SU-DHL-6 (cell line): ENCODE measurements around the gene SELPLG.

ENCODE experiments used
- H2AFZ ChIP-seq: fragments of 200-600 bp; sonication (generic); 2 replicates; pipeline ENCODE4 v1.6.1; 2014; ENCODE audit warnings: low read depth, mild to moderate bottlenecking, moderate library complexity, mixed read lengths, antibody characterized with exemption, low read length; ENCODE audit not compliant: severe bottlenecking
- H3F3A ChIP-seq: fragments of 200-600 bp; shearing (Covaris generic); 2 replicates; pipeline ENCODE4 v1.6.0; 2016; ENCODE audit warnings: antibody characterized with exemption, mild to moderate bottlenecking; ENCODE audit not compliant: insufficient read depth
- H3K27ac ChIP-seq: fragments of 200-600 bp; sonication (generic); 2 replicates; pipeline ENCODE4 v1.5.1; 2016; ENCODE audit warnings: low read depth, mild to moderate bottlenecking, low read length, moderate library complexity, mixed read lengths
- H3K27me3 ChIP-seq: fragments of 200-600 bp; sonication (generic), shearing (Covaris generic); 2 replicates; pipeline ENCODE4 v1.6.0; 2014; ENCODE audit warnings: mild to moderate bottlenecking, low read length
- H3K36me3 ChIP-seq: fragments of 200-600 bp; sonication (generic); 2 replicates; pipeline ENCODE4 v1.6.1; 2014; ENCODE audit warnings: mild to moderate bottlenecking, low read length, mixed read lengths
- H3K4me2 ChIP-seq: fragments of 300-600, 200-600 bp; shearing (Covaris generic), sonication (generic); 2 replicates; pipeline ENCODE4 v1.6.0; 2014; ENCODE audit warnings: low read length, low read depth, mild to moderate bottlenecking; ENCODE audit not compliant: poor library complexity, severe bottlenecking
- H3K4me3 ChIP-seq: fragments of 200-600 bp; sonication (generic); 2 replicates; pipeline ENCODE4 v1.5.1; 2014; ENCODE audit warnings: antibody characterized with exemption, low read length, mild to moderate bottlenecking, mixed read lengths; ENCODE audit not compliant: insufficient read depth, poor library complexity, severe bottlenecking
- H3K79me2 ChIP-seq: fragments of 200-600 bp; sonication (generic); 2 replicates; pipeline ENCODE4 v1.6.1; 2014; ENCODE audit warnings: mild to moderate bottlenecking, low read length, moderate library complexity; ENCODE audit not compliant: insufficient read depth
- H3K9ac ChIP-seq: fragments of 200-600 bp; sonication (generic); 2 replicates; pipeline ENCODE4 v1.7.0; 2014; ENCODE audit warnings: mild to moderate bottlenecking, low read length
- H3K9me2 ChIP-seq: fragments of 200-600 bp; sonication (generic); replicated peaks from 2 replicates; pipeline ENCODE4 v1.6.1; 2014; ENCODE audit warnings: low read length; ENCODE audit not compliant: insufficient read depth
- H3K9me3 ChIP-seq: fragments of 200-600 bp; sonication (generic); 2 replicates; pipeline ENCODE4 v1.6.1; 2014; ENCODE audit warnings: low read length, mixed read lengths; ENCODE audit not compliant: insufficient read depth
- H4K20me1 ChIP-seq: fragments of 200-600 bp; sonication (generic); 2 replicates; pipeline ENCODE4 v1.6.1; 2014; ENCODE audit warnings: low read depth, mild to moderate bottlenecking, antibody characterized with exemption, low read length, moderate library complexity, mixed read lengths
- EZH2phosphoT487 ChIP-seq: fragments of 200-600 bp; sonication (generic), shearing (Covaris generic); conservative IDR thresholded peaks from 2 replicates; pipeline ENCODE4 v1.6.1; 2018; ENCODE audit warnings: mild to moderate bottlenecking, antibody characterized with exemption, low read length, moderate library complexity, mixed read lengths
- TF ChIP-seq, protein P1 (sequence below): fragments of 200-600 bp; sonication (generic); IDR thresholded peaks from one replicate; pipeline ENCODE4 v1.5.1; 2017; ENCODE audit warnings: antibody characterized with exemption, mild to moderate bottlenecking, low read length, moderate library complexity; ENCODE audit not compliant: insufficient read depth, poor library complexity, severe bottlenecking

Gene SELPLG

GRCh38 chr12:108583991-108584390, 49.7 kb downstream of the SELPLG start:
- Histone ChIP-seq H3K27me3 (no peaks in the 10 kb centered on the region), H3K9ac (no peak overlapping the region), H3K9me2 (no peaks in the 10 kb centered on the region), H3K36me3 (no peaks in the 10 kb centered on the region), H3K79me2 (no peaks in the 10 kb centered on the region), H3F3A (no peaks in the 10 kb centered on the region), H2AFZ (no peak overlapping the region), H3K9me3 (no peaks in the 10 kb centered on the region), H3K4me3 (no peak overlapping the region), H3K27ac (no peak overlapping the region), H4K20me1 (no peaks in the 10 kb centered on the region), H3K4me2 (no peak overlapping the region)
- TF ChIP-seq, protein P1, sequence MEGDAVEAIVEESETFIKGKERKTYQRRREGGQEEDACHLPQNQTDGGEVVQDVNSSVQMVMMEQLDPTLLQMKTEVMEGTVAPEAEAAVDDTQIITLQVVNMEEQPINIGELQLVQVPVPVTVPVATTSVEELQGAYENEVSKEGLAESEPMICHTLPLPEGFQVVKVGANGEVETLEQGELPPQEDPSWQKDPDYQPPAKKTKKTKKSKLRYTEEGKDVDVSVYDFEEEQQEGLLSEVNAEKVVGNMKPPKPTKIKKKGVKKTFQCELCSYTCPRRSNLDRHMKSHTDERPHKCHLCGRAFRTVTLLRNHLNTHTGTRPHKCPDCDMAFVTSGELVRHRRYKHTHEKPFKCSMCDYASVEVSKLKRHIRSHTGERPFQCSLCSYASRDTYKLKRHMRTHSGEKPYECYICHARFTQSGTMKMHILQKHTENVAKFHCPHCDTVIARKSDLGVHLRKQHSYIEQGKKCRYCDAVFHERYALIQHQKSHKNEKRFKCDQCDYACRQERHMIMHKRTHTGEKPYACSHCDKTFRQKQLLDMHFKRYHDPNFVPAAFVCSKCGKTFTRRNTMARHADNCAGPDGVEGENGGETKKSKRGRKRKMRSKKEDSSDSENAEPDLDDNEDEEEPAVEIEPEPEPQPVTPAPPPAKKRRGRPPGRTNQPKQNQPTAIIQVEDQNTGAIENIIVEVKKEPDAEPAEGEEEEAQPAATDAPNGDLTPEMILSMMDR, result no peak
- no peak for TF ChIP-seq EZH2phosphoT487

- H2AFZ ChIP-seq, result no peak overlapping the region
These were observed 50.5 kb downstream of the SELPLG start for GRCh38 chr12:108582978-108583770.

GRCh38 chr12:108582509-108582908, 51.2 kb downstream of the SELPLG start:
- no peak for TF ChIP-seq EZH2phosphoT487
- TF ChIP-seq, protein P1, result no peak
- H3K9ac ChIP-seq, result no peak overlapping the region
- no peak overlapping the region for H3K4me2 ChIP-seq
- H3K4me3 ChIP-seq, result no peak overlapping the region
- no peaks in the 10 kb centered on the region for H4K20me1 ChIP-seq
- no peak overlapping the region for H3K27ac ChIP-seq
- H3K79me2 ChIP-seq, result no peaks in the 10 kb centered on the region
- H3K9me2 ChIP-seq, result no peaks in the 10 kb centered on the region
- H3K9me3 ChIP-seq, result no peaks in the 10 kb centered on the region
- no peaks in the 10 kb centered on the region for H3K27me3 ChIP-seq
- no peak overlapping the region for H2AFZ ChIP-seq
- no peaks in the 10 kb centered on the region for H3F3A ChIP-seq
- H3K36me3 ChIP-seq, result no peaks in the 10 kb centered on the region

More at GRCh38 chr12:108582978-108583770, 50.5 kb downstream of the SELPLG start:
- H3K79me2 ChIP-seq, result no peaks in the 10 kb centered on the region
- H3K4me3 ChIP-seq, result no peak overlapping the region
- no peaks in the 10 kb centered on the region for H3K36me3 ChIP-seq
- H4K20me1 ChIP-seq, result no peaks in the 10 kb centered on the region
- H3K9me2 ChIP-seq, result no peaks in the 10 kb centered on the region
- no peaks in the 10 kb centered on the region for H3K9me3 ChIP-seq
- H3K27me3 ChIP-seq, result no peaks in the 10 kb centered on the region
- H3K27ac ChIP-seq, result no peak overlapping the region
- TF ChIP-seq, protein P1, result no peak
- TF ChIP-seq EZH2phosphoT487, result no peak
- H3K4me2 ChIP-seq, result no peak overlapping the region
- no peak overlapping the region for H3K9ac ChIP-seq
- H3F3A ChIP-seq, result no peaks in the 10 kb centered on the region
